GM12873 (cell line): ENCODE measurements around the gene KAT2A.

ENCODE experiments used
- TF ChIP-seq, protein P1 (sequence below): IDR thresholded peaks from 2 replicates; pipeline ENCODE4 v1.5.1; 2012; ENCODE audit warnings: low read depth, mild to moderate bottlenecking, moderate library complexity, low read length, control low read depth; ENCODE audit not compliant: insufficient read depth; ENCODE audit errors: missing control alignments

The KAT2A gene

DNA sequence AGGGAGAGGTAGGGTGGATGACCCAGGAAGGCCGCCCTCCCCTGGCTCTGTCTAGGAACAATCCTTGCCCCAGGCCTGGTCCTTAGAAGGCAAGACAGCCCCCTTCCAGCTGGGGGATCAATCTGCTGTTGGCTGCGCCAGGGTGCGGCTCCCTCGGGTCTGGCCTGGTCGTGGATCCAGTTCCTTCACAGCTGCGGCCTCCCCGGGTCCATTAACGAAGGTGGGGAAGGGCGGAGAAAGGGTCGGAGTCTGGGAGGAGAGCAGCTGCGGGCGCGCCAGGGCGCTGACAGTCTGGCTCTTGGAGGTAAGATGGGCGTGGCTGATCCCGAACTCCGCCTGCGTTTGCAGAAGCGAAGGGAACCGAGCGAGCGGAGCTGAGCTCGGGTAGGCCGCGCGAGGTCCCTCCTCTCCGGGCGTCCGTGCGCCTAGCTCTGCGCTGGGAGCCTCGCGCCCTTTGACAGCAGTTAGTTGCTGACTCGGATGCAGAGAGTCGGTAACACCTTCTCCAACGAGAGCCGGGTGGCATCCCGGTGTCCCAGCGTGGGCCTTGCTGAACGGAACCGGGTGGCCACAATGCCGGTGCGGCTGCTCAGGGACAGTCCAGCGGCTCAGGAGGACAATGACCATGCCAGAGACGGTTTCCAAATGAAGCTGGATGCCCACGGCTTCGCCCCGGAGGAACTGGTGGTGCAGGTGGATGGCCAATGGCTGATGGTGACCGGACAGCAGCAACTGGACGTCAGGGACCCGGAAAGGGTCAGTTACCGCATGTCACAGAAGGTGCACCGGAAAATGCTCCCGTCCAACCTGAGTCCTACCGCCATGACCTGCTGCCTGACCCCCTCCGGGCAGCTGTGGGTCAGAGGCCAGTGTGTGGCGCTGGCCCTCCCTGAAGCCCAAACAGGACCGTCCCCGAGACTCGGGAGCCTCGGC, 1.5 kb upstream of the KAT2A start, which contains the start of gene HSPB9:
Gene HSPB9, plus strand, starts transcription at position 434 of the 933 bp plus-strand sequence. Its CDS starts 47 bp downstream, at position 481.
- TF ChIP-seq, protein P1, sequence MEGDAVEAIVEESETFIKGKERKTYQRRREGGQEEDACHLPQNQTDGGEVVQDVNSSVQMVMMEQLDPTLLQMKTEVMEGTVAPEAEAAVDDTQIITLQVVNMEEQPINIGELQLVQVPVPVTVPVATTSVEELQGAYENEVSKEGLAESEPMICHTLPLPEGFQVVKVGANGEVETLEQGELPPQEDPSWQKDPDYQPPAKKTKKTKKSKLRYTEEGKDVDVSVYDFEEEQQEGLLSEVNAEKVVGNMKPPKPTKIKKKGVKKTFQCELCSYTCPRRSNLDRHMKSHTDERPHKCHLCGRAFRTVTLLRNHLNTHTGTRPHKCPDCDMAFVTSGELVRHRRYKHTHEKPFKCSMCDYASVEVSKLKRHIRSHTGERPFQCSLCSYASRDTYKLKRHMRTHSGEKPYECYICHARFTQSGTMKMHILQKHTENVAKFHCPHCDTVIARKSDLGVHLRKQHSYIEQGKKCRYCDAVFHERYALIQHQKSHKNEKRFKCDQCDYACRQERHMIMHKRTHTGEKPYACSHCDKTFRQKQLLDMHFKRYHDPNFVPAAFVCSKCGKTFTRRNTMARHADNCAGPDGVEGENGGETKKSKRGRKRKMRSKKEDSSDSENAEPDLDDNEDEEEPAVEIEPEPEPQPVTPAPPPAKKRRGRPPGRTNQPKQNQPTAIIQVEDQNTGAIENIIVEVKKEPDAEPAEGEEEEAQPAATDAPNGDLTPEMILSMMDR: no peak

DNA sequence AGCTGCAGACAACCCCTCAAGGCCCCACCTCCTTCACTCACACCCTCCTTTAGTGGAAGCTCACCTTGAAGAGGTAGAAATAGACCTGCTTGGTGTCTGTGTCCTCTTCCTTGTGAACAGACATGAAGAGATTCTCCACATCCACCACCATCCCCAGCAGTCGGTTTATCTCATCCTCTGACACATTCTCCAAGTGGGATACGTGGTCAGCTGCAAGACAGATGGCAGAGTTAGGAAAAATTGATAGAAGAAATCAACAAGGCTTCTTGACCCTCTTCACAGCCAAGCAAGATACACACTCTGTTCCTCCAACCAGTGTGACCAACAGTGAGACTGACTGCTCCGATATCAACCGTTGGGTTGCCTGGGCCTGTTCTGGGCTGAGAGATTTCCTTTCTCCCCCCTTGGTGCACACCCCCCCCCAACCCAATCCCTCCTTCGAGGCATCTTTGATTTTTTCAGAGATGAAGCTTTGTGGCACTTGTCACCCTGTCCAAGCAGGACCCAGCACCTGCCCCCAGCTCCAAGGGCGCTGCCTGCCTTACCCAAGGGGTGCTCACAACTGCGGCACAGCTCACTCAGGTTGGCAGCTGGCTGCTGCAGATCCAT, 902 bp downstream of the KAT2A start:
- TF ChIP-seq, protein P1: no peak

DNA sequence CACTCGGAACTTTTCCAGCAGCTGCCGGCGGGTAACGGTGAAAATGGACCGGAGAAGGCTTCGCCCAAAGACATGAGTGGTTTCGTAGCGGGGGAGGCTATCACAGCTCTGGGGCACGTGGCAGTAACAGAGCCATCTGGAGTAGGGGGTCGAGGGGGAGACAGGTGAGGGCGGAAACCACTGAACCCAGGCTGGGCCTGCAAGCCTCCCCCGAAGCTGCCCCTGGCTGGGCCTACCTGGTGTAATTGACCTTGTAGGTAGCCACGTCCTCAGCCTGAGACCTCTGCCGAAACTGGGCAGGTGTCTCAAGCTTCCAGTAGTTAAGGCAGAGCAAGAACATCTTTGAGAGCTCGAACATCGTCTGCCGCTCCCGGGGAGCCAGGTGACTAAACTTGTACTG, 1.9 kb downstream of the KAT2A start:
- TF ChIP-seq, protein P1: no peak

DNA sequence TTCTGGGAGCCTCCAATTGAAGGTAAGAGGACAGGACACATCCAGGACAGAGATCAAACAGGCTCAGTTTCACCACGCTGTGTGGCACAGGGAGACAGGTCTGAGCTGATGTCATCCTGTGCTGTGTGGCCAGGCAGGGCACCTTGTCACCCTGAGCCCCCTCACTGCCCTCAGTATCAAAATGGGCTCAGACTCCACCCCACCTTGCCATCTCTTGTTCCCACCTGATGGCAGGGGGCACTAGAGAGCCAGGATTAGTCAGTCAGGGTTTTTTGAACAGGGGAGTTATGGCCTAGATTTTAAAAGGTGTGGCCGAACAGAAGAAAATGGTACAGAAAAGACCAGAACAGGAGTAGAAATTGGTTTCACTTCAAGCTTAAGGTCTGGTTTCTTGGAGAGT, 2.6 kb downstream of the KAT2A start:
- TF ChIP-seq, protein P1: peak; percentile 67

DNA sequence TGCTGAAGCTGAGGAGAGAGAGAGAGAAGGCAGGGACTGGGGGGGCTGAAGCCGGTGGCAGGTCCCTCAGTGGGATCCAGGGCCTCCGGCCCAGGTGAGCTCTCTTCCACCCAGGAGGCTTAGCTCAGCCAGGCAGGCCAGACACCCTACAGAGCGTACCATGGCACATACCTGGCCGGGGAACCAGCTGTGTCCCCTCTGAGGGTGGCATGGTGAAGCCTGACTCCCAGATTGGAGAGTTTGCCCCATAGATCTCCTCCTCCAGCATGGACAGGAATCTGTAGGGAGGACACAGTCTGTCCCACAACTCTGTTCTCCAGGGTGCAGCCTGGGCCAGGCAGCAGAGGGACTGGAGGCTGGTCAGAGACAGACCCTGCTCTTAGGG, 3.0 kb downstream of the KAT2A start:
- TF ChIP-seq, protein P1: no peak

DNA sequence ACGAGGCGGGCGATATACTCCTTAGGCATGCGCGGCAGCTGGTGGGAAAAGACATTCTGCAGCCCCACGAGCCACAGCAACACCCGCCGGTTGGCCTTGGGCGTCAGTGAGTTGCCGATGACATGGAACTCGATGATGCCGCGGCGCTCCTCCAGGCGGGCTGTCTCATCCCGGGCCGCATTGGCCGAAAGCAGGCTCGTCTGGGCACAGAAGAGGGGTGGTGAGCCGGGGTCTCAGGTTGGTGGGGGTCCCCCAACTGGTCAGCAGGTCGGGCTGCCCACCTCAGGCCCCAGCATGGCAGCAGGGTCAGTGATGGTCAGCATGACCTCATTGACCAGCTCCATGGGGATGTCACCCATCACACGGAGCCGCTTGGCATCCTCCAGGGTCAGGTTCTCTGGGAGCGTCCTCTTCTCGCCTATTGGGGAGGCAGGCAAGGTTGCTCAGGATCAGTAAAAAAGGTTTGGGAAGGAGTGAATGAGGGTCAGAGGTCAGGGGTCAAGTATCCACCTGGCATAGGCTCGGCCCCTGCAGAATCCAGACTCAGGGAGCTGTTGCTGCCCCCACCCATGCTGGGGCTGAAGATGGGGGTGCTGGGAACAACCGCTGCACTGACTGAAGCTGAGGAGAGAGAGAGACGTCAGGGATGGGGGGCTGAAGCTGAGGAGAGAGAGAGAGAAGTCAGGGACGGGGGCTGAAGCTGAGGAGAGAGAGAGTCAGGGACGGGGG, 3.6 kb downstream of the KAT2A start:
- TF ChIP-seq, protein P1: no peak

DNA sequence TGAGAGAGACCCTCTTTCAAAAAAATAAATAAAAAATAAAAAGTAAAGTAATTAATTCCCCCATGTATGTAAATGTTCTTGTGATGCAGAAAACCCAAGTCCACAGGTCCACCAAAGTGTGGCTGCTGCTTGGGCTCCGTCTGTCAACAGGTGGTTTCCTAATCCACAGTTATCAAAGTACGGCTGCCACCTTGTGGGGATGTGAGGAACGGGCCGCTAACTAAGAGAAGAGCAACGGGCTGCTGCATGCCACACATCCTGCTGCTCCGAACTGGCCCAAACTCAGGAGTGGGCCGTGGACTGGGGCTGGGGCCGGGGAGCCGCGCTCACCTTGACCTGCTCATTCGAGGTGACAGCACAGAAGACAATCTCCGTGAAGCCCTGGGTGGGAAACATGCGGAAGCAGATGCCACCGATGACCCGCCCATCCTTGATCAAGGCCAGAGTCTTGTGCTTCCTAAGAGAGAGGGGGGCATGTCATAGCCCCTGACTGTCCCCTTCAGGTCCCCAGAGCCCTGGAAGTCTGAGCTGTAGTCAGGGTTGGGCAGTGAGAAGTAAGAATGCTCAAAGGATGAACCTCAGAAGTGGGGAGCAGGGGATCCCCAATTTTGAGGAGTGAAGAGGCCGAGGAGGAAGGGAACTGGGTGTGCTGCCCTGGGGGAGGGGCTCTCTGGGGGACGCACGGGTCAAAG, 4.3 kb downstream of the KAT2A start:
- TF ChIP-seq, protein P1: peak; percentile 85
